ENCODE results near the gene COL6A5.

Gene COL6A5

DNA sequence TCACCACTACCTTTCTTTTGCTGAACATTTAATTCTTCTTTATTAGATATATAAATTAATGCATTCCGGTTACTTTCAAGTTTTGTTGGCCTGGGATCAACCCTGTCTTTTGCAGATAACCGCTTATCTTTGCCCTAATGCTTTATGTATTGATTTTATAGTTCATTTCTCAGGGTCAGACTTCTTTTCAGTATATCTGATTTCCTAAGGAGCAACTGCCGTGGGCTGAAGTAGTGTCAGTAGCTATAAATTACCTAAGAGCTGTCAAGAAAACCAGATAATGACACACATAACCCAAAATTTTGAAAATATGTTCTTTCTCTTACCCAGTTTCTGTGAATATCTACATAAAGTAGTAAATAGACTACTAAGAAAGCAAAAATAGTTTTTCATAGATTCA lies 38.0 kb downstream of the COL6A5 start:
- H3K36me3 ChIP-seq (ENCODE audit: control insufficient read depth, insufficient read depth, low read length): no peaks in the 10 kb centered on the region
- no peaks in the 10 kb centered on the region for H3K9me3 ChIP-seq (ENCODE audit: control insufficient read depth, low read length)
- no peaks in the 10 kb centered on the region for H3K27me3 ChIP-seq (replicated peaks; ENCODE audit: control insufficient read depth, insufficient read depth, low read length, poor library complexity, severe bottlenecking)
- no peak for DNase-seq
- H3K27ac ChIP-seq (ENCODE audit: insufficient read depth, low read length, poor library complexity, severe bottlenecking): no peak overlapping the region
- no peaks in the 10 kb centered on the region for H3K4me1 ChIP-seq (ENCODE audit: control insufficient read depth, insufficient read depth, low read length, poor library complexity, severe bottlenecking)
- no peak overlapping the region for H3K4me3 ChIP-seq (ENCODE audit: insufficient read depth, low read depth, low read length, poor library complexity, severe bottlenecking)

DNA sequence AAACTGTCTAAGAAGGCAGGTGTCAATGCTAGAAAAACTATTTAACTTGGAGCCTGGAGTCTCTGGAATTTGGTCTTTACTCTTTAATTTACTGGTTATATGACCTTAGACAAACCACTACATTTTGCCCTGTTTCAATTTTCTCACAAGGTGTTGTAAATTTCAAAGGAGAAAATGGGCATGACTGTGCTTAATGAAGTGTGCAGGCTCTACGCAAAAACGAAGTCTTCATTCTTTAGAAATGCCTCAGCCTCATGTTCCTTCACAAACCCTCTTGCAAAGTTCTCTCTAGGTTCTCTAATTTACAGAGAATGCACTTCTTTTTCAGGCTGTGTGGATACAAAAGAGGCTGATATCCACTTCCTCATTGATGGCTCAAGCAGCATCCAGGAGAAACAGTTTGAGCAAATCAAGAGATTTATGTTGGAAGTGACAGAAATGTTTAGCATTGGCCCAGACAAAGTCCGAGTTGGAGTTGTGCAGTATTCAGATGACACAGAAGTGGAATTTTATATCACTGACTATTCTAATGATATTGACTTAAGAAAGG lies 39.1 kb downstream of the COL6A5 start:
- Histone ChIP-seq H3K36me3 (ENCODE audit: control insufficient read depth, insufficient read depth, low read length) (no peaks in the 10 kb centered on the region), H3K4me3 (ENCODE audit: insufficient read depth, low read depth, low read length, poor library complexity, severe bottlenecking) (no peak overlapping the region), H3K4me1 (ENCODE audit: control insufficient read depth, insufficient read depth, low read length, poor library complexity, severe bottlenecking) (no peaks in the 10 kb centered on the region), H3K27me3 (replicated peaks; ENCODE audit: control insufficient read depth, insufficient read depth, low read length, poor library complexity, severe bottlenecking) (no peaks in the 10 kb centered on the region), H3K27ac (ENCODE audit: insufficient read depth, low read length, poor library complexity, severe bottlenecking) (no peak overlapping the region), H3K9me3 (ENCODE audit: control insufficient read depth, low read length) (no peaks in the 10 kb centered on the region)
- DNase-seq: no peak

GRCh38 chr3:130386604-130387263 lies 41.3 kb downstream of the COL6A5 start:
- Histone ChIP-seq H3K4me1 (ENCODE audit: control insufficient read depth, insufficient read depth, low read length, poor library complexity, severe bottlenecking) (no peaks in the 10 kb centered on the region), H3K27ac (ENCODE audit: insufficient read depth, low read length, poor library complexity, severe bottlenecking) (no peak overlapping the region), H3K9me3 (ENCODE audit: control insufficient read depth, low read length) (no peaks in the 10 kb centered on the region), H3K4me3 (ENCODE audit: insufficient read depth, low read depth, low read length, poor library complexity, severe bottlenecking) (no peak overlapping the region), H3K27me3 (replicated peaks; ENCODE audit: control insufficient read depth, insufficient read depth, low read length, poor library complexity, severe bottlenecking) (no peaks in the 10 kb centered on the region), H3K36me3 (ENCODE audit: control insufficient read depth, insufficient read depth, low read length) (no peaks in the 10 kb centered on the region)
- no peak for DNase-seq

DNA sequence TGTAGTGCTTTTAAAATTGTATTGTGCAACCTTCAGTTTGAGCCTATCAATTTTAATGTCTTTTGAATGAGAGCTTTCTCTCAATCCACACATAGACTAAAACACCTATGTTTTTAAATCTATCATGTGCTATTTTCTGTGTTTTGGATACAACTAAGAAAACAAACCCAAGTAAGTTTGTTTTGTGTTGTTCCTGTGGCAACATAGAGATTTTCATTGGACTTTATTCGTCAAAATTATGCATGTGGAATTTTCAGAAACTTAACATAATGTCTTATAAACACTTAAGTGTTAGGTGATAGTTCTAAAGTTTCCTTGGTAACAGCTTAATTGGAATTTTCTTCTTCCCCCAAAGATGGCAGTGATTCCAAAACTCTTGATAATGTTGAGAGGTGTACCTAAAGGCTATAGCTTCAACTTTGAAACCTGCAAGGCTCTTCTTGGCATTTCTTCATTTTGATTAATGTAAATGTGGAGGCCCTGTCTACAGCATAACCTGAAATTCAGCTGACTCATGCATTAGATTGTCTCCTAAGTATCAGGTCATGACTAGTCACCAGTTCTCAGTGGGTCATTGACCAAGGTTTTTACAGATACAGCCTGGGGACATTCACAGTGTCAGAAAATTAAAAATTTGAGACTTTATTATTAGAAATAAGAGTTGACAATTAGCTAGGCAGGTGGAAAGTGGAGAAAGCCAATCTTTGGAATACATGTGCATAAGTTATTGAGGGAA lies 44.4 kb downstream of the COL6A5 start:
- Histone ChIP-seq H3K9me3 (ENCODE audit: control insufficient read depth, low read length) (no peaks in the 10 kb centered on the region), H3K36me3 (ENCODE audit: control insufficient read depth, insufficient read depth, low read length) (no peaks in the 10 kb centered on the region), H3K4me3 (ENCODE audit: insufficient read depth, low read depth, low read length, poor library complexity, severe bottlenecking) (no peak overlapping the region), H3K27me3 (replicated peaks; ENCODE audit: control insufficient read depth, insufficient read depth, low read length, poor library complexity, severe bottlenecking) (no peaks in the 10 kb centered on the region), H3K4me1 (ENCODE audit: control insufficient read depth, insufficient read depth, low read length, poor library complexity, severe bottlenecking) (no peaks in the 10 kb centered on the region), H3K27ac (ENCODE audit: insufficient read depth, low read length, poor library complexity, severe bottlenecking) (no peak overlapping the region)
- no peak for DNase-seq

GRCh38 chr3:130392266-130392665 lies 46.8 kb downstream of the COL6A5 start:
- H3K9me3 ChIP-seq (ENCODE audit: control insufficient read depth, low read length): no peaks in the 10 kb centered on the region
- no peak overlapping the region for H3K4me3 ChIP-seq (ENCODE audit: insufficient read depth, low read depth, low read length, poor library complexity, severe bottlenecking)
- DNase-seq: no peak
- no peaks in the 10 kb centered on the region for H3K4me1 ChIP-seq (ENCODE audit: control insufficient read depth, insufficient read depth, low read length, poor library complexity, severe bottlenecking)
- no peaks in the 10 kb centered on the region for H3K36me3 ChIP-seq (ENCODE audit: control insufficient read depth, insufficient read depth, low read length)
- no peak overlapping the region for H3K27ac ChIP-seq (ENCODE audit: insufficient read depth, low read length, poor library complexity, severe bottlenecking)
- no peaks in the 10 kb centered on the region for H3K27me3 ChIP-seq (replicated peaks; ENCODE audit: control insufficient read depth, insufficient read depth, low read length, poor library complexity, severe bottlenecking)

- Histone ChIP-seq H3K27me3 (replicated peaks; ENCODE audit: control insufficient read depth, insufficient read depth, low read length, poor library complexity, severe bottlenecking) (no peaks in the 10 kb centered on the region), H3K27ac (ENCODE audit: insufficient read depth, low read length, poor library complexity, severe bottlenecking) (no peak overlapping the region), H3K9me3 (ENCODE audit: control insufficient read depth, low read length) (no peaks in the 10 kb centered on the region), H3K4me1 (ENCODE audit: control insufficient read depth, insufficient read depth, low read length, poor library complexity, severe bottlenecking) (no peaks in the 10 kb centered on the region), H3K4me3 (ENCODE audit: insufficient read depth, low read depth, low read length, poor library complexity, severe bottlenecking) (no peak overlapping the region), H3K36me3 (ENCODE audit: control insufficient read depth, insufficient read depth, low read length) (no peaks in the 10 kb centered on the region)
- DNase-seq: no peak
Measured at GRCh38 chr3:130393594-130393993, 48.1 kb downstream of the COL6A5 start.

- Histone ChIP-seq H3K9me3 (ENCODE audit: control insufficient read depth, low read length) (no peaks in the 10 kb centered on the region), H3K27ac (ENCODE audit: insufficient read depth, low read length, poor library complexity, severe bottlenecking) (no peak overlapping the region), H3K27me3 (replicated peaks; ENCODE audit: control insufficient read depth, insufficient read depth, low read length, poor library complexity, severe bottlenecking) (no peaks in the 10 kb centered on the region), H3K36me3 (ENCODE audit: control insufficient read depth, insufficient read depth, low read length) (no peaks in the 10 kb centered on the region), H3K4me3 (ENCODE audit: insufficient read depth, low read depth, low read length, poor library complexity, severe bottlenecking) (no peak overlapping the region), H3K4me1 (ENCODE audit: control insufficient read depth, insufficient read depth, low read length, poor library complexity, severe bottlenecking) (no peaks in the 10 kb centered on the region)
- no peak for DNase-seq
Measured at GRCh38 chr3:130395331-130395730, 49.9 kb downstream of the COL6A5 start.

DNA sequence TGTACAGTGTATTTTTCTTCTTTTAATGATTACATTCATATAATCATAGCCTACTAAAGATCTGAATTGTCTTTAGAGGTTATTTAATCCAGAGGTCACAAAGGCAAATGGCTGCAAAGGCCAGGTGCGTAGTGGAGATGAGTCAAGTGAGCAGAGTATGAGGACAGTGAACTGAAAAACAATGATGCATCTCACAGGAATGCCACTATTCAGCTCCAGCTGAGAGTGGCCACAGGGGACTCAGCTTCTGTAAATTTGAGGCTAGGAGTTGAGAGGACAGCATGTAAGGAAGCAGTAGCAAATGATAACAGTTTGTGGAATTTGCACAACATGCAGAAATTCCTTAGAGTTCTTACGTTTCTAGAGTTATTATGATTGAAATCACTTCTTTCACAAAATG lies 50.4 kb downstream of the COL6A5 start:
- Histone ChIP-seq H3K36me3 (ENCODE audit: control insufficient read depth, insufficient read depth, low read length) (no peaks in the 10 kb centered on the region), H3K9me3 (ENCODE audit: control insufficient read depth, low read length) (no peaks in the 10 kb centered on the region), H3K27me3 (replicated peaks; ENCODE audit: control insufficient read depth, insufficient read depth, low read length, poor library complexity, severe bottlenecking) (peaks cover under 1% of the 10 kb centered on the region), H3K4me1 (ENCODE audit: control insufficient read depth, insufficient read depth, low read length, poor library complexity, severe bottlenecking) (no peaks in the 10 kb centered on the region), H3K27ac (ENCODE audit: insufficient read depth, low read length, poor library complexity, severe bottlenecking) (no peak overlapping the region), H3K4me3 (ENCODE audit: insufficient read depth, low read depth, low read length, poor library complexity, severe bottlenecking) (no peak overlapping the region)
- DNase-seq: no peak

DNA sequence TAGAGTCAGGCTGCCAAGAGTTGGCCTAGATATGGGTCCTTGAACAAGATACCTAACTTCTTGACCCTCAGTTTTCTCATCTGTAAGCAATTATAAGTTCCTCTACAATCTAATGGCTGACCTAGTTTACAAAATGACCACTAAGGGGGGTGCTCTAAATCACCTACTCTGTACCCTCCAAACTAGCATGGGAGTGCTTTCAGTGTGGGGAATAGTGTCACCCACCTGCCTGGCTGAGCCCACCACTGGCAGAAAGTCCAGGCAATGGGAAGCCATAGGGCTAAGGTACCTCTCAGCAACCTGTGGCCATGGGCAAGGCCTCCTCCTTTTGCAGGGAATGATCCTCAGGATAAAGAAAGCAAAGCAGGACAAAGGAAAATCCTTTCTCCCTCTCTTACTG lies 58.9 kb downstream of the COL6A5 start:
- H3K36me3 ChIP-seq (ENCODE audit: control insufficient read depth, insufficient read depth, low read length): no peaks in the 10 kb centered on the region
- peaks cover 6% of the 10 kb centered on the region for H3K27me3 ChIP-seq (replicated peaks; ENCODE audit: control insufficient read depth, insufficient read depth, low read length, poor library complexity, severe bottlenecking)
- H3K4me3 ChIP-seq (ENCODE audit: insufficient read depth, low read depth, low read length, poor library complexity, severe bottlenecking): no peak overlapping the region

DNA sequence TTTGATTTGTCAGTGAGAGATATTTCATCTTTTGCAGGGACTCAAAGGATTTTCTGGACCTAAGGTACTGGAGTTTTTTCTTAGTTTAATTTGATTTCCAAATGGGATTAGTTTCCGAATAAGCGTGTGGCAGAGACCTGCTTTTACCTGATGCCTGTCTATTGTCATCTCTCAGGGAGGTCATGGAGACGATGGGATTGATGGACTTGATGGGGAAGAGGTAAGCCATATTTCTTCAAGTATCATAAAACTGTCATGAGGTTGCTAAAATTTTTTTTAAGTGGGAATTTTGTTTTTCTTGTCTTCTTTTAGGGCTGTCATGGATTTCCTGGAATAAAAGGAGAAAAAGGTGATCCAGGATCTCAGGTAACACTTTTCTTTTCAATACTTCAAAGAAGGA lies 60.5 kb downstream of the COL6A5 start:
- H3K27me3 ChIP-seq (replicated peaks; ENCODE audit: control insufficient read depth, insufficient read depth, low read length, poor library complexity, severe bottlenecking): peaks cover 5% of the 10 kb centered on the region
- H3K4me1 ChIP-seq (ENCODE audit: control insufficient read depth, insufficient read depth, low read length, poor library complexity, severe bottlenecking): no peaks in the 10 kb centered on the region
- no peaks in the 10 kb centered on the region for H3K9me3 ChIP-seq (ENCODE audit: control insufficient read depth, low read length)
- H3K4me3 ChIP-seq (ENCODE audit: insufficient read depth, low read depth, low read length, poor library complexity, severe bottlenecking): no peak overlapping the region
- no peak for DNase-seq
- H3K36me3 ChIP-seq (ENCODE audit: control insufficient read depth, insufficient read depth, low read length): no peaks in the 10 kb centered on the region
- H3K27ac ChIP-seq (ENCODE audit: insufficient read depth, low read length, poor library complexity, severe bottlenecking): no peak overlapping the region

More for the DNA sequence above, 58.9 kb downstream of the COL6A5 start:
- no peak overlapping the region for H3K27ac ChIP-seq (ENCODE audit: insufficient read depth, low read length, poor library complexity, severe bottlenecking)
- H3K9me3 ChIP-seq (ENCODE audit: control insufficient read depth, low read length): no peaks in the 10 kb centered on the region
- no peaks in the 10 kb centered on the region for H3K4me1 ChIP-seq (ENCODE audit: control insufficient read depth, insufficient read depth, low read length, poor library complexity, severe bottlenecking)
- no peak for DNase-seq

Measured in effector memory CD4-positive, alpha-beta T cell (primary cell).